Measurements from ENCODE around the gene FMC1.
A peak's percentile ranks its signal among the peaks of the same experiment; 100 is the strongest.
"Not testable (repeated sequence)": the region's sequence is repeated elsewhere in the genome, so short reads cannot be mapped to it uniquely, and the experiment has no call there.

Gene FMC1

GRCh38 chr7:139317939-139318505 lies 23.1 kb upstream of the FMC1 start:
- Histone ChIP-seq H3K36me3 (ENCODE audit: control insufficient read depth, insufficient read depth, low read length) (no peaks in the 10 kb centered on the region), H3K4me1 (peaks cover 17% of the 10 kb centered on the region), H3K4me3 (ENCODE audit: low read depth, low read length) (peak overlapping the region; percentile 20), H3K9ac (no peak overlapping the region), H3K9me3 (ENCODE audit: control insufficient read depth, low read length) (no peaks in the 10 kb centered on the region), H3K27me3 (ENCODE audit: control insufficient read depth, insufficient read depth, low read length) (no peaks in the 10 kb centered on the region), H3K79me2 (no peaks in the 10 kb centered on the region), H3K4me2 (ENCODE audit: low read length) (peak overlapping the region; percentile 71), H3K27ac (peak overlapping the region; percentile 79), H2AFZ (peak overlapping the region; percentile 67)
- TF ChIP-seq, protein P1, sequence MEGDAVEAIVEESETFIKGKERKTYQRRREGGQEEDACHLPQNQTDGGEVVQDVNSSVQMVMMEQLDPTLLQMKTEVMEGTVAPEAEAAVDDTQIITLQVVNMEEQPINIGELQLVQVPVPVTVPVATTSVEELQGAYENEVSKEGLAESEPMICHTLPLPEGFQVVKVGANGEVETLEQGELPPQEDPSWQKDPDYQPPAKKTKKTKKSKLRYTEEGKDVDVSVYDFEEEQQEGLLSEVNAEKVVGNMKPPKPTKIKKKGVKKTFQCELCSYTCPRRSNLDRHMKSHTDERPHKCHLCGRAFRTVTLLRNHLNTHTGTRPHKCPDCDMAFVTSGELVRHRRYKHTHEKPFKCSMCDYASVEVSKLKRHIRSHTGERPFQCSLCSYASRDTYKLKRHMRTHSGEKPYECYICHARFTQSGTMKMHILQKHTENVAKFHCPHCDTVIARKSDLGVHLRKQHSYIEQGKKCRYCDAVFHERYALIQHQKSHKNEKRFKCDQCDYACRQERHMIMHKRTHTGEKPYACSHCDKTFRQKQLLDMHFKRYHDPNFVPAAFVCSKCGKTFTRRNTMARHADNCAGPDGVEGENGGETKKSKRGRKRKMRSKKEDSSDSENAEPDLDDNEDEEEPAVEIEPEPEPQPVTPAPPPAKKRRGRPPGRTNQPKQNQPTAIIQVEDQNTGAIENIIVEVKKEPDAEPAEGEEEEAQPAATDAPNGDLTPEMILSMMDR (IDR thresholded peaks at IDR 0.05) = no peak

DNA sequence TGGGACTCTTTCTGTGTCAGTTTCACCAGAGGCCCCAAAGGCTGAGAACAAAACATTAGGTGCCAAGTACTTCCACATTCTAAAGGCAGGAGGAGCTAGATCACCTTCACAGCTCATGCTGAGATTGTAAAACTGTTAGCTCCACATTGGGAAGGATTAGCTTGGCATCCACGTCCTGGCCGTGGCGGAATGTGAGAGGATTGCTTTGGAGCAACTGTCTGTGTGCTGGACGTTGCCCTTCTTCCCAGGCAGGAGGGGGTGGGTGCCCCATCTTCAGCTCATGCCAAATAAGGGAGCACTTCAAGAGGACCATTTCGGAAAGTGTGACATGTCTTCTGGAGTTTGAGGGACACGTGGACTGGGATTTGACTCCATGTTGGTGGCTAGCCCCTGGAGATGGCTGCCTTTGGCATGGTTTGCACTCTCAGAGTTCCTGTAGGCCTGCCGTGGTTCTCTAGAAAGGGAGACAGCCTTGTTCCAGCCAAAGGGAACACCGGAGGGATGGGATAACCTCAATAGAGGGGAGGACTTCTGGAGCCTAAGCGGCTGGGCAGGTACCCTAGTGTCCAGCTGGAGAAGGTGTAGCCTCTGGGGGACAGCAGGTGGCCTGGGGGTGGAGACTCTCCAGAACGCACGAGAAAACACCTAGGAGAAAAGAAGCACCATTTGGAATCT lies 19.9 kb upstream of the FMC1 start:
- Histone ChIP-seq H3K4me2 (ENCODE audit: low read length) (no peak overlapping the region), H3K4me1 (peaks cover 17% of the 10 kb centered on the region)

GRCh38 chr7:139324709-139325108 lies 16.4 kb upstream of the FMC1 start:
- H3K4me3 ChIP-seq (ENCODE audit: low read depth, low read length); H3K9ac ChIP-seq; H3K27me3 ChIP-seq (ENCODE audit: control insufficient read depth, insufficient read depth, low read length); H3K4me2 ChIP-seq (ENCODE audit: low read length); H3K27ac ChIP-seq; H2AFZ ChIP-seq; H3K79me2 ChIP-seq; H3K36me3 ChIP-seq (ENCODE audit: control insufficient read depth, insufficient read depth, low read length); H3K9me3 ChIP-seq (ENCODE audit: control insufficient read depth, low read length): not testable (repeated sequence)
- H3K4me1 ChIP-seq = peaks cover 13% of the 10 kb centered on the region

More for the DNA sequence above, 19.9 kb upstream of the FMC1 start:
- no peaks in the 10 kb centered on the region for H3K27me3 ChIP-seq (ENCODE audit: control insufficient read depth, insufficient read depth, low read length)
- H3K36me3 ChIP-seq (ENCODE audit: control insufficient read depth, insufficient read depth, low read length) = no peaks in the 10 kb centered on the region
- no peaks in the 10 kb centered on the region for H3K79me2 ChIP-seq
- H3K27ac ChIP-seq = peak overlapping the region; percentile 0
- H3K9ac ChIP-seq = no peak overlapping the region
- peak overlapping the region; percentile 72 for H2AFZ ChIP-seq
- no peaks in the 10 kb centered on the region for H3K9me3 ChIP-seq (ENCODE audit: control insufficient read depth, low read length)
- TF ChIP-seq, protein P1 (IDR thresholded peaks at IDR 0.05) = peak; percentile 45
- no peak overlapping the region for H3K4me3 ChIP-seq (ENCODE audit: low read depth, low read length)

DNA sequence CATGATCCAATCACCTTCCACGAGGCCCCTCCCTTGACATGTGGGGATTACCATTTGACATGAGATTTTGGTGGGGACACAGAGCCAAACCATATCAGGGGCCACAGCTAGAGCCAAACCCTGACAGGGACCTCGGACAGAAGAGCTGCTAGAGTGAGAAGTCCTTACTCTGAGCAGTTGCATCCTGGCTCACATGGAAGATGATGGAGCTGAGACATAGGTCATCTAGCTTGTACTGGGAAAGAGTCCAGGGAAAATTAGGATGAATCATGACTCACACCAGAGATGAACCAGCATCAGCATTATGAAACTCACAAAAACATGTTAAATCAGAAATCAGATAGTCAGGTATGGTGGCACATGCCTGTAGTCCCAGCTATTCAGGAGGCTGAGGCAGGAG lies 12.8 kb upstream of the FMC1 start:
- Histone ChIP-seq H3K4me1 (peaks cover 6% of the 10 kb centered on the region), H3K4me3 (ENCODE audit: low read depth, low read length) (no peak overlapping the region), H2AFZ (no peak overlapping the region), H3K79me2 (no peaks in the 10 kb centered on the region), H3K9ac (no peak overlapping the region), H3K36me3 (ENCODE audit: control insufficient read depth, insufficient read depth, low read length) (no peaks in the 10 kb centered on the region), H3K4me2 (ENCODE audit: low read length) (no peak overlapping the region), H3K27ac (no peak overlapping the region), H3K9me3 (ENCODE audit: control insufficient read depth, low read length) (no peaks in the 10 kb centered on the region), H3K27me3 (ENCODE audit: control insufficient read depth, insufficient read depth, low read length) (no peaks in the 10 kb centered on the region)
- TF ChIP-seq, protein P1 (IDR thresholded peaks at IDR 0.05) = no peak

DNA sequence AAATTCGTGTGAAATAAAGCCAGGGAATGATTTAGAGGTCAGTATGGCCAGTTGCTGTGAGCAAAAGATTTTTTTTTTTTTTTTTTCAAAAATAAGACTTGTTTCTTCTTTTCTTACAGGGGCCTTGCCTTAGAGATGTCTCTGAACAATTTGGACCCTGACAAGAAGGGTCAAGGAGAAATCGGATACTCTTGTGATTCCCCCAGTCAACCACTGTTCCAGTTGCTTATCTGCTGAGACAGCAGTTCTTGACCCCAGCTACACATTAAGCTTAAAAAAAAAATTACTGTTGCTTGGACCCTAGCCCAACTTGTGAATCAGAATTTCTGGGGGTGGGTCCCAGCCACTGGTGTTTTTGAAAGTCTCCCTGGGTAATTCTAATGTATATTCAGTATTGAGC lies 12.0 kb upstream of the FMC1 start:
- Histone ChIP-seq H3K36me3 (ENCODE audit: control insufficient read depth, insufficient read depth, low read length) (no peaks in the 10 kb centered on the region), H3K9ac (no peak overlapping the region), H3K9me3 (ENCODE audit: control insufficient read depth, low read length) (no peaks in the 10 kb centered on the region), H2AFZ (no peak overlapping the region), H3K4me1 (peaks cover 6% of the 10 kb centered on the region), H3K79me2 (no peaks in the 10 kb centered on the region), H3K27ac (no peak overlapping the region), H3K4me3 (ENCODE audit: low read depth, low read length) (no peak overlapping the region), H3K4me2 (ENCODE audit: low read length) (no peak overlapping the region), H3K27me3 (ENCODE audit: control insufficient read depth, insufficient read depth, low read length) (no peaks in the 10 kb centered on the region)
- TF ChIP-seq, protein P1 (IDR thresholded peaks at IDR 0.05) = no peak
